DMS114 treated with DMSO at 0.1 percent for 48 hours (cell line): ENCODE measurements around the gene SLC5A4.
"Not testable (repeated sequence)": the region's sequence is repeated elsewhere in the genome, so short reads cannot be mapped to it uniquely, and the experiment has no call there.

Source experiments
- DNase-seq: peaks from one replicate; lab custom pipeline; 2025; ENCODE audit not compliant: unreplicated experiment; lab: John Stamatoyannopoulos, UW

SLC5A4 gene

DNA sequence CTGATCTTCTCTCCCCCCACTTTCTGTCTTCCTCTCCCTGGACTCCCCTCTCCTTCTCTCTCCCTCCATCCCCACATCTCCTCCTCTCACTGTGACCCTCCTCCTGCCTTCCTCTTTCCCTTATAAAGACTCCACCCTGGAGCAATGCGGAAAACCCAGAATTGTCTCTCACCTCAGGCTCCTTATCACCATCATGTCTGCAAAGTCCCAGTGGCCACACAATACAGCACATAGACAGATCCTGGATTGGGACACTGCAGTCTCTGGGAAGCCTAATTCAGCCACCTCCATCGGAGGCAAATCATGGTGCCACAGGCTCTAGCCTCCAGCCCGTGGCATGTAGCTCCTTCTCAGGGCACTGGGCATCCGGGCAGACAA lies 53.0 kb downstream of the SLC5A4 start:
- no peak for DNase-seq

DNA sequence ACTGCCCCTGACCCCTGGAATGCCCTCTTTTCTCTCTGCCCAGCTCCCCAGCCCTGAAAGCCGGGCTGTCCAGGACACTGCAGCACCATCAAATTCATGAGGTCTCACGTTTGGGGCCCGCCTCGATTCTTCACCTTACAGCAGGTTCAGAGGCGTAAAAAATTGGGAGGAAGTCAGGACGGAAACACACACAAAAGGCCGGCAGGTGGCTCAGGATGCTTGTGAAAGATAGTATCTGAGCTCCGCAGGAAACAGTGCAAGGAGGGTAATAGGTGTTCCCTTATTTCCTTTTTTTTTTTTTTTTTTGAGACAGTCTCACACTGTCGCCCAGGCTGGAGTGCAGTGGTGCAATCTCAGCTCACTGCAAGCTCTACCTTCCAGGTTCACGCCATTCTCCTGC lies 54.4 kb downstream of the SLC5A4 start:
- no peak for DNase-seq

DNA sequence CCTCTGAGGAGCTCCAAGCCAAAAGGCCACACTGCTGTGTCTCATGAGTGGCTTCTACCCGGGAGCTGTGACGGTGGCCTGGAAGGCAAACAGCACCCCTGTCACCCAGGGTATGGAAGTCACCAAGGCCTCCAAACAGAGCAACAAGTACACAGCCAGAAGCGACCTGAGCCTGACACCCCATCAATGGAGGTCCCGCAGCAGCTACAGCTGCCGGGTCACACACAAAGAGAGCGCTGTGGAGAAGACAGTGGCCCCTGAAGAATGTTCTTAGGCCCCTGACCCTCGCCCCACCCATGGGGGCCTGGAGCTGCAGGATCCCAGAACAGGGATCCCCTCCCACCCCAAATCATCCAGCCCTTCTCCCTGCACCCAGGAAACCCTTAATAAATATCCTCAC lies 55.2 kb downstream of the SLC5A4 start:
- no peak for DNase-seq

DNA sequence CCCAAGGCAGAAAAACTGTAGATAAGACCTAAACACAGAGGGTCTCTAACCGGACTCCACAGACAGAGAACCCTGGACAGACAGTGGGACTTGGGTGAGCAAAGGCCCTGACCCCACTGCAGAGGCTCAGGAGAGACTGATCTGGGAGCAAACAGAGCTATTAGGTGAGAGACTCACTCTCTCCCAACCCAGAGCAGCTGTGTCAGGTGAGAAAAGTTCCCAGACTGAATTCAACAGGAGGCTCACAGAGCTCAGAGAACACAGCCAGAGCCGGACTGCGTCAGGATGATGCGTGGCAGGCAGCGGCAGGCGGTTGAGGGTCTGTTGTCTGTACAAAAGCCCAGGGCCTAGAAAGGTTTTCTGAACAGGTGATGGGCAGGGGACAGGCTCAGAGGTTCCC lies 55.8 kb downstream of the SLC5A4 start:
- DNase-seq, result no peak

DNA sequence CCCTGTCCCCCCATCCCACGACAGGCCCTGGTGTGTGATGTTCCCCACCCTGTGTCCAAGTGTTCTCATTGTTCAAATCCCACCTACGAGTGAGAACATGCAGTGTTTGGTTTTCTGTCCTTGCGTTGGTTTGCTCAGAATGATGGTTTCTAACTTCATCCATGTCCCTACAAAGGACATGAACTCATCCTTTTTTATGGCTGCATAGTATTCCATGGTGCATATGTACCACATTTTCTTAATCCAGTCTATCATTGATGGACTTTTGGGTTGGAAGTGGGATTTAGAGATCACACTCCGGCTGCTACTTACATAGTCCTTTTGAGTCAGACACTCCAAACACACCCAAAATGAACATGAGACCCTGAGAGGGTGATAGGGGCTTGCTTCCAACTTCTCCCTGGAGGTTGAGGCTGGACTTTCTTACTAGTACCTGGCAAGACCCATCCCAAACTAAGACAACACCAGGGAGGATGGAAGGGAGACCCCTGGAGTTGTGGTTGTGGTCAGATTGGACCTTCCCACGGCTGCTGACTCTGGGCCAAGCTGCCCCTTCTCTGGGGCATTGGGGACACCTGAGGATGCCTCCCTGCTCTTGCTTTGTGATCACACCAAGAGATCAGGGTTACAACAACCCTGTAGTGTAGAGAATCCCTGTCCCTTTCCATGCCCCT lies 57.5 kb downstream of the SLC5A4 start:
- DNase-seq, result not testable (repeated sequence)

DNA sequence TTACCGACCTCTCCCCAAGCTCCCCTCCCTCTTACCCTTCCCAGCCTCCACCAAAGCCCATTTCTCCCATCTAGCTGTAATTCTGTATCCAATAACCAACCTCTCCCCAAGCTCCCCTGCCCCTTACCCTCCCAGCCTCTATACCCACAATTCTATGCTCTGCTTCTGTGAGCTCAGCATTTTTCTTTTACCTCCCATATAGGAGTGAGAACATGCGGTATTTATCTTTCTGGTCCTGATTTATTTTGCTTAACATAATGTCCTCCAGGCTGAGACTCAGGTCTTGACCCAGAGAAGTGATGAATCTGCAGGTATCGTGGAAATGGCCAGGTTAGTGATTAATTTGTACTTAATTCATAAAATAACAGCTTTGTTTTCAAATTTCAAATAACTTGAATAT lies 59.2 kb downstream of the SLC5A4 start:
- DNase-seq, result not testable (repeated sequence)

DNA sequence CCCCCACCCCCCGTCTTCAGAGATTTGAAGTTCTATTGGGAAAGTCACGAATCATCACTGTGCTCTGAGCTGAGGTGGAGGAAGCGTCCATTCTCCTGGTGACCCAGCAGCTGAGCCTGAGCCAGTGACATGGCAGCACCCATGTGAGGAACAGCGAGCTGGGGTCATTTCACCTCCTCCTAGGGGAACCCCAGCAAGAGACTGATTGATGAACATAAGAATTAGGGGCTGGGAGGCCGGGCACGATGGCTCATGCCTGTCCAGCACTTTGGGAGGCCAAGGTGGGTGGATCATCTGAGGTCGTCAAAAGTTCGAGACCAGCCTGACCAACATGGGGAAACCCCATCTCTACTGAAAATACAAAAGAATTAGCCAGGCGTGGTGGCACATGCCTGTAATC lies 61.8 kb downstream of the SLC5A4 start:
- not testable (repeated sequence) for DNase-seq

DNA sequence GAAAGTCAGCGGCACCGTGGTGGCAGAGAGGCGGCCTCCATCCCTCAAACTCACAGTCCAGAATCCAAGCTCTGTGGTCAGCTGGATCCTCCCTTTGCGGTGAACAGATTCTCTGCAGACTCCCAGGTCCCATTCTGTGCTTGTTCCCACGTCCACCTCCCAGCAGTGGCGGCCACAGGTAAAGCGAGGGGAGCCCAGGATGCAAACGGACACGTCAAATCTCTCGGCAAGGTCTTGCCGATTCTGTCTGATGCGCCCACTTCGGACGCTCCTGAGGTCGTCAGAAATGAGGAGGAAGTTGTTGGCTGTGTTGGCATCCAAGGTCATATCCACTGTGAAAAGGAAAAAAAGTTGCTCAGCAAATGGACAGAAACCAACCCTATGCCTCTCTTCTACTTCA lies 64.1 kb downstream of the SLC5A4 start:
- not testable (repeated sequence) for DNase-seq

DNA sequence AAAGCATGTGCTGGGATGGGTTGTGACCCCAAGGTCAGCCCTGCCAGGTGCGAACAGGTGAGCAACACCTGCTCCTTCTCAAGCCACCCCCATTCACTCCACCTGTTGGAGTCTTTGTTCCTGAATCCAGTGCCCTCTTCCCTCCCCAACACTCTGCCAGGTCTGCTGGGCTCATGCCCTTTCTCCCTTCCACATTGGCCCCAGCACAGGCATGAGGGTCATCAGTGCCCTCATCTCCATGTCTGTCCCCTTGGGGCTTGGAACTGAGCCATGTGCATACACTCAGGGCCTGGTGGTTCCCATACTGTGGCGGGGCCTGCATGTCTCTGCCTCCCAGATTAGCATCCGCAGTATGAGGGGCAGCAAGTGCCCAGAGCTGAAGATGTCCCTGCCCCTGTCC lies 69.3 kb downstream of the SLC5A4 start:
- no peak for DNase-seq

DNA sequence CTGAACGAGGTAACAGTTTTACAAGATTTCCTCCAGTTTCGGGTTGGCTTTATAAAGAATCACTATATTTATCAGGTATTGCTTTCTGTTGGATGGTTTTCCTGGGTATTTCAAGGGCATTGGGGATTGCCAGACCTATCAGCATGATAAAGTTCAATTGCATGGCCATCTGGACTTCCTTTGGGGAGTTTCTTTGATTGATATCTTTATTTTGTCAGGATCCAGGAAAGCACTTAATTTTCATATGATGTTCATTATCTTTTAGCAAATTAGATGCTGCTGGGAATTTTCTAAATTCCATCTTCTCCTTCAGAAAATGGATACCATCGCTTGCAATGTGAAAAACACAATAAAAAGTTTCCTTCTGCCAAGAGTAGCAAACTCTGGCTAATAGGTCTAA lies 71.5 kb downstream of the SLC5A4 start:
- DNase-seq, result no peak

DNA sequence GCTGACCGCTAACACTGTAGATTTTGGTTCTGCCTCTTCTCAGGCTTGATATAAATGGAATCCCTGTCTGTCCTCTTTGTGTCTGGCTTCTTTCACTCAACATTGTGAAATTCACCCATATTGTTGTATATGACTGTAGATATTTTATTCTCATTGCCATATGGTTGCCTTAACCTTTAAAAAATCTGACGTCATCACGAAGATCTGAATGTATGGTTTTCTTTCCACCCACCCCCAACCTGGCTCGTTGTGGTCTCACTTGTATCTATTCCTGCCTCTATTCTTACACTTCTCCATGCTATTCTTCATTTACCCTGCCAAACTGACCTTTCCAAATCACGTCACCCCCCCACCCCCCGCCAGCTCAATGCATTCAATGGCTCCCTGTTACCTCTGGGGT lies 74.1 kb downstream of the SLC5A4 start:
- DNase-seq, result no peak

DNA sequence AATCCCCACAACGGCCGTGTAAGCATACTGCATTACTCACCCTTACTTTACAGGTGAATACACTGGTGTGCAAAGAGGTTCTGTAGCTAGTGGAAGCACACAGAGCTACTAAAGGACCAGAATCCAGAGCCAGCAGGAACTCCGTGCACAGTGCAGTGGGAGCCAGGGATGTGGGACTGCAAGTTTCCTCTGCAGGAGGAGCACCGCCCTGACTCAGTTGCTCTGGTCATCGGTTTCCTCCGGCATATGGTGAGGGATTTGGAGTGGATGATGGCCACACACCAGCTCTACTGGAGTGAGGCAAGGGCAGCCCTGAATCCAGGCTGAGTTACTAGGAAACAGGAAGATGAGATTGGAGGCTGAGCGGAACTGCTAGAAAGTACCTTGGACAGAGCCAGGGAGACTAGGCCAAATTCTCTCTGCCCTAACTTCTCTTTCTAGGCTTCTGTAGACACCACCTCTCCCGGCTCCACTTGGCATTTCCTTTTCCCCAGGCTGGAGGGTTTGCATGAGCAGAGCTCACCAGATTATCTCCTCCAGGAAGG lies 77.9 kb downstream of the SLC5A4 start:
- no peak for DNase-seq

DNA sequence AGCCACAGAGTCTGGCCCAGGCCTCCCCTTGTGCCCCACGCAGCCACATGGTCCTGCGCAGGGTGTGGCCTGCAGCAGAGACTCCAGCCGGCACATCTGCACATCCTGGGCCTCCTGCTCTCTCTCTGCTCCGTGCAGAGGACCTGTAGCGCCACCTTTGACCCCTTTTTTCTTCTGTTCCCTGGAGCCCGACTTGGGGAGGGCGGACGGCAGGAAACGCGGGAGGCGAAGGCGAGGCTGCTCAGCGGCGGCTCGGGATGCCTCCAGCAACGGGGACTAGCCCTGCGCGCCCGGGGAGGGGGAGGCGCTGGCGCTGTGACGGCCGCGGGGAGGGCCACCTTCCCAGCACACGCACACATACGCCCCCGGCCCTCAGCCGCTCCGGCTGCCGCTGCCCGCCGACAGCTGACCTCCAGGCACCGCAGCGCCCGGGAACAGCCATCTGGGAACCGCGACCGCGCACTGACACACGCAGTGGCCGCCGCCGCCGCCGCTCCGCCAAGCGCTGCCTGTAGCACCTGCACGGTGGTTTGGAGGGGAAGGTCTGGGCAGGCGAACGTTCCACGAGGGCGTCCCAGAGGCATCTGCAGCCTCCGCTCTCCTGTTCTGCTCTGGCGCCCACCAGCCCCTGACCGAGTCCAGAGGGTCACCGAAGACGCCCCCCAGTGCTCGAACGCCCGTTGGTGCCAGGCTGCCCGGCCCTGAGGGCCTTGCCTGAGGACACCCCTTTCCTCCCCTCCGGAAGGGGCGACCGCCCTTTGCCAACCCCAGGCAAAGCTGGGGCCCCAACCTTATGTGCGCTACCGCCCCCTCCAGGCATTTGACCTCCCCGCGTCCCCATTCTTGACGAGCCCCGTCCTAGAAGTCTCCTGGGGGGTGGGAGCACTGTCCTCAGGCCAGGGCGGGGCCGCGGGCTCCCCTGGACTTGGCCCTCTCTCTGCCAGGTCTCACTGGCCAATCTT lies 79.2 kb downstream of the SLC5A4 start:
- DNase-seq, result no peak

DNA sequence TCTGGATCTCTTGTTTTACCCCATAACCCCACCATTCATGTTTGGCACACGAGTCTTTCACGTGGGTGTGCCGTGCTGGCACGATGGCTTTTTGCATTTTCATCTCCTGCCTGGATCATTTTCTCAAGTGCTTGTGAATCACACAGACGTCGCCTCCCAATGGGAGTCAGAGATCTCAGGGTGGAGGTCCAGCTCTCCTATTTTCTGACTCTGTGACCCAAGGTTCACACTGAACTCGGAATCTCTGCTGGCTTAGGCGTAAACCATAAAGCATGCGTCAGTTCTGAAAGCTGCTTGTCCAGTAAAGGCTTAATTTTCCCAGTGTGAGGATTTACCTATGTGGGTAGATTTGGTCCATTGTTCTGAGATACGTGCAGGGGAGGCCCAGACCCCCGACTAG lies 80.0 kb downstream of the SLC5A4 start:
- no peak for DNase-seq
